ENCODE data around the gene MINDY3.
"Not testable (repeated sequence)": the region's sequence is repeated elsewhere in the genome, so short reads cannot be mapped to it uniquely, and the experiment has no call there.

Gene MINDY3

GRCh38 chr10:15859906-15860691 is at the start of gene MINDY3:
Gene MINDY3 (minus strand): TSS chr10:15860507. CDS start chr10:15860299, 208 bp downstream.
- DNase-seq (ENCODE audit: low spot score), result peak; percentile 85

- no peak for DNase-seq (ENCODE audit: low spot score)
Observed at GRCh38 chr10:15901889-15902288, 41.6 kb upstream of the MINDY3 start.

- DNase-seq (ENCODE audit: low spot score), result peak; percentile 48
Observed at GRCh38 chr10:15898046-15898445, 37.7 kb upstream of the MINDY3 start.

- peak; percentile 34 for DNase-seq (ENCODE audit: low spot score)
Observed at GRCh38 chr10:15897287-15897686, 37.0 kb upstream of the MINDY3 start.

- no peak for DNase-seq (ENCODE audit: low spot score)
Observed at GRCh38 chr10:15896654-15897053, 36.3 kb upstream of the MINDY3 start.

GRCh38 chr10:15884447-15884846 is 24.1 kb upstream of the MINDY3 start:
- DNase-seq (ENCODE audit: low spot score), result no peak

- no peak for DNase-seq (ENCODE audit: low spot score)
Observed at GRCh38 chr10:15881542-15881941, 21.2 kb upstream of the MINDY3 start.

GRCh38 chr10:15879663-15880062 is 19.4 kb upstream of the MINDY3 start:
- DNase-seq (ENCODE audit: low spot score), result peak; percentile 3

GRCh38 chr10:15879058-15879457 is 18.8 kb upstream of the MINDY3 start:
- DNase-seq (ENCODE audit: low spot score), result peak; percentile 63

- DNase-seq (ENCODE audit: low spot score), result no peak
Observed at GRCh38 chr10:15877836-15878576, 17.7 kb upstream of the MINDY3 start.

GRCh38 chr10:15876274-15876673 is 16.0 kb upstream of the MINDY3 start:
- not testable (repeated sequence) for DNase-seq (ENCODE audit: low spot score)

GRCh38 chr10:15872645-15873044 is 12.3 kb upstream of the MINDY3 start:
- not testable (repeated sequence) for DNase-seq (ENCODE audit: low spot score)

- DNase-seq (ENCODE audit: low spot score), result no peak
Observed at GRCh38 chr10:15871823-15872222, 11.5 kb upstream of the MINDY3 start.

GRCh38 chr10:15869935-15870334 is 9.6 kb upstream of the MINDY3 start:
- DNase-seq (ENCODE audit: low spot score), result no peak

- DNase-seq (ENCODE audit: low spot score), result no peak
Observed at GRCh38 chr10:15868006-15868405, 7.7 kb upstream of the MINDY3 start.

- DNase-seq (ENCODE audit: low spot score), result no peak
Observed at GRCh38 chr10:15865304-15865703, 5.0 kb upstream of the MINDY3 start.

- DNase-seq (ENCODE audit: low spot score), result no peak
Observed at GRCh38 chr10:15864419-15864818, 4.1 kb upstream of the MINDY3 start.

GRCh38 chr10:15863733-15864132 is 3.4 kb upstream of the MINDY3 start:
- no peak for DNase-seq (ENCODE audit: low spot score)

- no peak for DNase-seq (ENCODE audit: low spot score)
Observed at GRCh38 chr10:15863323-15863722, 3.0 kb upstream of the MINDY3 start.

- no peak for DNase-seq (ENCODE audit: low spot score)
Observed at GRCh38 chr10:15860692-15861201, 440 bp upstream of the MINDY3 start.

- DNase-seq (ENCODE audit: low spot score), result no peak
Observed at GRCh38 chr10:15859509-15859905, 800 bp downstream of the MINDY3 start.

- DNase-seq (ENCODE audit: low spot score), result no peak
Observed at GRCh38 chr10:15858861-15859281, 1.4 kb downstream of the MINDY3 start.

- no peak for DNase-seq (ENCODE audit: low spot score)
Observed at GRCh38 chr10:15857107-15857575, 3.2 kb downstream of the MINDY3 start.
